NCI-H446 (cell line): ENCODE results near the gene TSPAN18.

ENCODE experiments used
- DNase-seq, 2 experiments: peaks; one replicate each; lab custom pipeline; 2025; lab: John Stamatoyannopoulos, UW

Gene TSPAN18

GRCh38 chr11:44957776-44958564, 231.2 kb downstream of the TSPAN18 start:
- no peak for DNase-seq

GRCh38 chr11:44959064-44959463, 232.3 kb downstream of the TSPAN18 start:
- DNase-seq, result no peak

DNA sequence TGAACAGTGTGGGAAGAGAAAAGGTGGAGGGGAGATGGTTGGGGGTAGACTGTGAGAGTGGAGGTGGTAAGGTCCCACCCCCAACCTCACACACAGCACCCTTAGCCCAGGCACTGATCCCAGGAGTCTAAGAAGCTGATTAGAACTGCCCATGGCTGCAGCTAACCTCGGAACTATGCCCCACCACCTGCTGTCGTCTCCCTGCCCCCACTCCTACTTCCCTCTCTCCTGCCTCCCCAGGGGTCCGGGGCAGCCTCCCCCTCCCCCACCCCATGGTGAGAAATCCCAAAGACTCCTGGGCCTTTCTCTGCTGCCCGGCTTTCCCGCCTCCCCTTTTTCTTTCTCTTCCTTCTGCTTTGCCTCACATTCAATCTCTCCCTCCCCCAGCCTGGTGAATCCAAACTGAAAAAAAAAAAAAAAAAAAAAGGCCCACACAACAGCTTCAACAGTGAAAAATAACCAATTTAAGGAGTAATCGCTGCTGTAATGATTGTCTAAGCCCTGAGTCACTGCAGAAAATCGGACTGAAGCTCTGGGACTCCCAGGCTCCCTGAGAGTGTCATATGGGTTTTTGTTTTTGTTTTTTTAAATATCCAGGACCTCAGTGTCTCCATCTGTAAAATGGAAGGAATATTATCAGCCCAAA, 233.6 kb downstream of the TSPAN18 start:
- DNase-seq, result no peak

DNA sequence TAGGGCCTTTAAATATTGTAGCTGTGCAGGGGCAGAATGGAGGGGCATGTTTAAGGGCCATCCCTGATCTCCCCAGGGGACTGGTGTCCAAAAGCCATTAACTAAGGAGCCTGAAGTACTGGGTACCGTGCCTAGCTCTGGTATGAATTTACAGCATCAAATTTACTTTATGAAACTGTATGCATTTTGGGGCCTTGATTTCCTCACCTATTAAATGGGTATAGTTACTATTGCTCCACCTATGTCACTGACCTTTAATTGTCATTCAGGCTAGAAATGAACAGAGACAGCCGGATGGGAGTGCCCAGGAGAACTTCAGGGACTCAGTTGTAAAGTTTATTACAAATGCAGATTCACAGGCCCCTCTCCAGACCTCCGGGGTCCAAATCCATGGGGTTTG, 235.7 kb downstream of the TSPAN18 start:
- DNase-seq, result no peak

DNA sequence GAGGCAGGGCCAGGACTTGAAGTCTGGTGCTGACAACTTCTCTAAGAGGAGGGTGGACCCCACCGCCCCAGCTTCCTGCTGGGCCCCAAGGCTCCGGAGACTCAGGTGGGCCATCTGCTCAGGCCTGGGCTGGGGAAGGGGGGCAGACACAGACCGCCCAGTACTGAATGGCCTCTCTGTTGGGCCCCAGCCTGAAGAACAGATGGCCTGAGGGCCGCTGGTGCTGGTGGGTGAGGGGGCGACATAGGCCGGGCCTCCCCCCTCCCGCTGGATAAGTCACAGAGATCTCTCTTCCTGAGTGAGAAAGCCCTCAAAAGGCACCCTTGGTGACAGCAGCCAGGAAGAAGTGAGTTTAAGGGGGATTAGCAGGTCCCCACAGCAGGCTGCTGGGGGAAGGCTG, 236.4 kb downstream of the TSPAN18 start:
- DNase-seq, result no peak

DNA sequence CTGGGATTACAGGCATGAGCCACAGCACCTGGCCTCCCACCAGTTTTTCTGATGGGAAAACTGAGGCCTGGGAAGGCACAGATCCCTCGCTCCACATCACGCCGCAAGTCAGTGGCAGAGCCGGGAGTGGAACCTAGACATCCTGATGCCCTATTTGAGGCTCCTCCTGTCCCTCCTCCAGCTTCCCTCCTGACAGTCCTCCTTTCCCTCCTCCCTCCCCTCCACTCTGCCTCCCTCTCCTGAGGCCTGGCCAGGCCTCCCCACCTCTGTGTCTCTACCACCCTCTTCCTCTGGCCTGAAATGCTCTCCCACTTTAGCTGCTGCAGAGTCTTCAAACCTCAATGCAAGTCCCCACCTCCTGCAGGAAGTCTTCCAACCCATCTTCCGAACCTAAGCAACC, 237.2 kb downstream of the TSPAN18 start:
- no peak for DNase-seq

- DNase-seq, result no peak
Observed at GRCh38 chr11:44964526-44965209, 237.9 kb downstream of the TSPAN18 start.

DNA sequence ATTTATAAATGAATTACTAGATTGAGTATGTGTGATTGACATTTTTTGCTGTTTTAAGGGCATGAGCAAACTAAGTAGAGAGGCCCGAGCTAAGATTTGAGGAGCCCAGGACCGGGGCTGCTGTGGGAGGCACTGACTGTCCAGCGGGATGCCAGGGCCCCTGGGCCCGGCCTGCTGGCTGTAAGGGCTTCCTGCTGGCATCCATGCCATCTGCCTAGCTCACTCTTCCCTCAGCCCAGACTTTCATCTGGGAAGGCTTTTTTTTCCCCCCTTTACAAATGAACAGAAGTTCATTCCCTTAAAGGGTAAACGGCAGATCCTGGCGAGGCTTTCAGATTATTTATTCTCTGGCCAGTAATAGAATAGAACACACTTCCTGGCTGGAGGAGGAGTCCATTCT, 239.9 kb downstream of the TSPAN18 start:
- DNase-seq, result peak; percentile 27 to 71

DNA sequence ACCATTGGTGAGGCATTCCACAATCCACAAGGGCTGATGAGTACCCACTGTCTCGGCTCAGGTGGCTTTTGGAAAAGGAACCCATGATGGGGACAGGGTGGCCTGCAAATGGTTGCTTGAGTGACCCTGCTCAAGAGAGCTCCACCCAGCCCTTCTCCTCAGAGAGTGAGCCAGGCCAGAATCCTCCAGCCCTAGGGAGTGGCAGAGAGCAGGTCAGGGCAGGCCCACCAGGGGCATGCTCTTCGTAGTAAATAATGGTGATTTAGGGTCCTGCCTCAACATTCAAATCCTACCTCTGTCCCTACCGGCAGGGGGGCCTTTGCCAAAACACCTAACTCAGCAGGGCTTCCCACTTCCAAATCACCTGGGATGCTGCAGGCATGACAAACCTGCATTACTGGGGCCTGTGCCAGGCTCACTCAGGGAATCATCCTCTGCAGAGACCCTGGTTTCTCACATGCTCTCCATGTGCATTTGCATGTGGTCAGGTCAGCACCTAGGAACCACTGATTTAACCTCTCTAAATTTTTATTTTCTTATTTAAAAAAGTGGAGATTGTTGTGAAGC, 241.3 kb downstream of the TSPAN18 start:
- DNase-seq, result no peak

GRCh38 chr11:44968510-44968909, 241.7 kb downstream of the TSPAN18 start:
- DNase-seq, result peak; percentile 71 to 85

DNA sequence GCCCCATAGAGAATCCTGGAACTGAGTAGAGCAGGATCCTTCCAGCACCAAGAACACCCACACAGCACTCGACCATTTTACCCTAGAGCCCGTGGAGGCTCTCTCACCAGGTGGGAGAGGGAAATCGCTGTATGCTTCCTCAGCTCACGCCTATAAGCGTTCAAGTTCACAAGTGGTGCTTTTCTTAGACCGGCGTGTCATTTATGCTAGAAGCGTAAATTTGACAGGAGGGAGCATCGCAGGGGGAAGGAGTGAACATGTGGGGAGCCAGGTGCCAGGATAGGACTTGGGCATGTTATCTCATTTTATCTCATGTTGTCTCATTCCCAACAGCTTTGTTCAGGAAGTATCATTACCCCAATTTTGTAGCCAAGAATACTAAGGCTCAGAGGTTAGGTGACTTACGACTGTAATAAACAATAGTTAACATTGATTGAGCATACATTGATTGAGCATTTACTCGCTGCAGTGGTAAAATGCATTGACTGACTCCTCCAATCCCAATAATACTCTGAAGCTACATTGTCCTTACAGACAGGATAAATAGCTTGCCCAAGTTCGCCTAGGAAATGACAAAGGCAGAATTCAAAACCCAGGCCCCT, 243.0 kb downstream of the TSPAN18 start:
- DNase-seq, result no peak

DNA sequence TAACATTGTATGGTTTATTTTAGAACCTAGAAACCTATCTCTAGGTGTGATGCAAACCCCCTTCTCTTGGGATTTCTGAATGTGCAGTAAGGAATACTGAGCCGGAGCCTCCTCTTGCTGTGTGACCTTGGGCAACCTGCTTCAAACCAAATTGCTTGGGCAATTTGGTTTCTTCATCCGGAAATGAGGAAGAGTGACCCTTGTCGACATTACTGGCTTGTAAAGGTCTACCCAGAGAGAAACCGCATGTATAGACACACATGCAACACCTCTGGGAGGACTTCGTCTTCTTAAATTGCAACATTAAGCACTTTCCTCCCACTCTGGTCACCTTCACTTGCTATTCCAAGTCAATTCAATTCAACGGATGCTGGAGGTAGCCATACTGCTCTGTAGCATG, 243.5 kb downstream of the TSPAN18 start:
- DNase-seq, result no peak

DNA sequence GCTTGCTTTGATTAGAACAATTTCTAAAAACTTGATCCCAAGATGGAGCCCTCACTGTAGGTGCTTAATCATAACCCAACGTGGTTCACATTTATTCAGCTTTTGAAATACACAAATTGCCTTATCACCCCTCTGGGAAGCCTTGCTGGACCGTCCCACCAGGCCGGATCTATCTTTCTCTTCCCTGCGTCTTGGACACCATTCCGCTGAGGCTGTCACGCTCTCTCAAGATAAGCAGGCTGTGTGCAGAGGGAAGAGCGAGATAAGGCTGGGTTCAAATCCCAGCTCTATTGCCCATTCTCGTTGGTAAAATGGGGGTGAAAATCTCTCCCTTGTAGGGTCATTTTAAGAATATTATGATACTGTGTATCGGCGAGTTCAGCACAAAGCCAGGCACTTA, 244.4 kb downstream of the TSPAN18 start:
- DNase-seq, result no peak

GRCh38 chr11:44972746-44973435, 246.1 kb downstream of the TSPAN18 start:
- no peak for DNase-seq

- no peak for DNase-seq
Observed at GRCh38 chr11:44973632-44974401, 247.1 kb downstream of the TSPAN18 start.

GRCh38 chr11:44974402-44975000, 247.7 kb downstream of the TSPAN18 start:
- DNase-seq, result no peak

DNA sequence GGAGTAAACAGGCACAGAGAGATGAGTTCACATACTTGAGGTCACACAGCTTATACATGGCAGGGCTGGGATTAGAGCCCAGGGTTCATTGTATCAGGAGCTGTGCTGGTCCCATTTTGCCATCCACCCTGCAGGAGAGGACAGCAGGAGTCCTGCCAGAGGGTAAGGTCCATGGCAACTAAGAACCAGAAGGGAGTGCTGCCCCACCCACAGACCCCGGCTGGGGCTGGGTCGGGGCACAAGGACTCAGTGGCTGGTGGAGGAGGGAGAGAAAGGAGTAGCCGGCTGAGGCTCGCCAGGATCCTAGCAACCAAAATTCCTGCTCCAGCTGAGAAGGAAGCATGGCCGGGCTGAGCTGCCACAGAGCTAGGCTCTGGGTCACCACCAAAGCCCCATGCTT, 249.8 kb downstream of the TSPAN18 start:
- no peak for DNase-seq

DNA sequence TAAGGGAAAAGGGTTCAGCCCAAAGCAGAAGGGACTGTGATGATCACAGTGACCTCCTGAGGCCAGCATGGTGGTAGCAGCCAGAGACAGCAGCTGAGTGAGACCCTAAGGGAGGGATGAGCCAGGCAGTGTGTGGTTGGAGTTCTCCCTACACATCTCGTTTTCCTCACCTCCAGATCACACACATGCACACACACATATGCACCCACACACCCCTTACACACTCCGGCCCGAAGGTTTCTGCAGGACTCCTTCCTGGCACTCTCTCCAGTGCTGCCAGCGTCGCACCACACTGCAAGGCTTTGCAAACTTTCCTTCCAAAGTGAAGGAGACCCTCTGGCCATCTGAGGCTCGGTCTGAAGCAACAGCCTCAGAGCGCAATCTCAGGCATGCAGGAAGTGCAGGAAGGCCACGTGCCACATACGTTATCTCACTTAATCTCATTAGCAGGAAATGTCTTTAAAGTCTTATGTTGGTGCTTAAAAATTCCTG, 250.8 kb downstream of the TSPAN18 start:
- no peak for DNase-seq

DNA sequence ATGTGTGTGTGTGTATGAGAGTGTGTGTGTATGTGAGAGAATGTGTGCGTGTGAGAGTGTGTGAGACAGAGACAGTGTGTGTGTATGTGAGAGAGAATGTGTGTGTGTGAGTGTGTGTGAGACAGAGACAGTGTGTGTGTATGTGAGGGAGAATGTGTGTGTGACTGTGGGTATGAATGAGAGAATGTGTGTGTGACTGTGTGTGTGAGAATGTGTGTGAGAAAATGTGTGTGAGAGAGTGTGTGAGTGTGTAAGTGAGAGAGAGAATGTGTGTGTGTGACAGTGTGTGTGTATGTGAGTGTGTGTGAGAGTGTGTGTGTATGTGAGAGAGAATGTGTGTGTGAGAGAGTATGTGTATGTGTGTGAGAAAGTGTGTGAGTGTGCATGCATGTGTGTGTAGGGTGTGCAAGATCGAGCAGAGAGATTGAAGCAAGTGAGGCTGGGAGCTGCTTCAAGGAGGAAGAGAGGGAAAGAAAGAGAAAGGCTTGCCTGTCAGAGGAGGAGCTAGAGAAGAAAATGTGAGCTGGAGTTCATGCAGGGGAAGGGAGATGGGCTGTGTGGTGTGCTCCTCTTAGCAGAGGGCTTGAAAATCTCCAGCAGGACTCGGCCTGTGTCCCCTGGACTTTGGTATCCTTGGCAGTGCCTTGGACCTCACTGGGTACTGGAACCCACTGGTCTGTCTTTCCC, 251.7 kb downstream of the TSPAN18 start:
- no peak for DNase-seq

GRCh38 chr11:44978961-44979331, 252.2 kb downstream of the TSPAN18 start:
- no peak for DNase-seq
